ENCODE results near the gene UXS1. TPM values are rescaled to one million over a fixed set of nuclear protein-coding genes. Genes with fewer than 3 reads are reported as not detected.

Gene UXS1
- total RNA-seq, 2 donors from 2014 or later = 62.0 to 105 TPM

- peaks cover 18% of the 10 kb centered on the region for H3K4me1 Mint-ChIP-seq
- H3K36me3 Mint-ChIP-seq (ENCODE audit: low read depth) = peaks cover 82% of the 10 kb centered on the region
- H3K27me3 Mint-ChIP-seq = no peaks in the 10 kb centered on the region
- H3K4me3 Mint-ChIP-seq = no peak overlapping the region
- H3K27ac Mint-ChIP-seq = no peak overlapping the region
- ATAC-seq (replicated peaks) = no peak
- no peaks in the 10 kb centered on the region for H3K9me3 Mint-ChIP-seq
These were observed 69.9 kb downstream of the UXS1 start for GRCh38 chr2:106124106-106124756.

DNA sequence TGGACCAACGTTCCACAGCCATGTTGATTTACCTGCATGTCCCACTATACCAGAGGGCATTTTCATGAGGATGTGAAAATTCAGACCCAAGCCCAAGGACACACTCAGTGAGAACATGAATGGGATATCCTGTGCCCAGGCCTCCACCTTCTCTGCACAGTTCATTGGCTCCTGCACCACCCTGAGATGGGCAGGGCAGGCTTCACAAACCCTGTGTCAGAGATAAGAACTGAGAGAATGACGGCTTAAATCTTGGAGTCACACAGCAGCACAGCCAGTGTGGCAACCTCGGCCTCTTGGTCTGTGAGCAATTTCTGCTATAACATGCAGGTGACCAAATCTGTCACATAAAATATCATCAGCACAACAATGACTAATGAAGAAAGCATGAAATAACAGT lies 71.9 kb downstream of the UXS1 start:
- H3K36me3 Mint-ChIP-seq (ENCODE audit: low read depth) = peaks cover 71% of the 10 kb centered on the region
- no peak overlapping the region for H3K27ac Mint-ChIP-seq

GRCh38 chr2:106120432-106120831 lies 73.7 kb downstream of the UXS1 start:
- ATAC-seq (replicated peaks) = no peak
- no peaks in the 10 kb centered on the region for H3K9me3 Mint-ChIP-seq
- H3K4me1 Mint-ChIP-seq = no peaks in the 10 kb centered on the region
- no peak overlapping the region for H3K27ac Mint-ChIP-seq
- no peak overlapping the region for H3K4me3 Mint-ChIP-seq
- peaks cover 70% of the 10 kb centered on the region for H3K36me3 Mint-ChIP-seq (ENCODE audit: low read depth)
- H3K27me3 Mint-ChIP-seq = no peaks in the 10 kb centered on the region

More for the DNA sequence above, 71.9 kb downstream of the UXS1 start:
- no peak for ATAC-seq (replicated peaks)
- Mint-ChIP-seq H3K9me3 (no peaks in the 10 kb centered on the region), H3K4me1 (peaks cover 7% of the 10 kb centered on the region), H3K27me3 (no peaks in the 10 kb centered on the region), H3K4me3 (no peak overlapping the region)

- H3K4me3 Mint-ChIP-seq = no peak overlapping the region
- no peaks in the 10 kb centered on the region for H3K27me3 Mint-ChIP-seq
- peak overlapping the region; percentile 36 for H3K27ac Mint-ChIP-seq
- no peaks in the 10 kb centered on the region for H3K9me3 Mint-ChIP-seq
- peaks cover 56% of the 10 kb centered on the region for H3K36me3 Mint-ChIP-seq (ENCODE audit: low read depth)
- no peak for ATAC-seq (replicated peaks)
- peaks cover 4% of the 10 kb centered on the region for H3K4me1 Mint-ChIP-seq
These were observed 75.0 kb downstream of the UXS1 start for GRCh38 chr2:106119074-106119473.

- Mint-ChIP-seq H3K36me3 (ENCODE audit: low read depth) (peaks cover 46% of the 10 kb centered on the region), H3K9me3 (no peaks in the 10 kb centered on the region), H3K27me3 (no peaks in the 10 kb centered on the region), H3K27ac (peak overlapping the region; percentile 43), H3K4me3 (no peak overlapping the region), H3K4me1 (peaks cover 4% of the 10 kb centered on the region)
- no peak for ATAC-seq (replicated peaks)
These were observed 76.0 kb downstream of the UXS1 start for GRCh38 chr2:106117882-106118684.

DNA sequence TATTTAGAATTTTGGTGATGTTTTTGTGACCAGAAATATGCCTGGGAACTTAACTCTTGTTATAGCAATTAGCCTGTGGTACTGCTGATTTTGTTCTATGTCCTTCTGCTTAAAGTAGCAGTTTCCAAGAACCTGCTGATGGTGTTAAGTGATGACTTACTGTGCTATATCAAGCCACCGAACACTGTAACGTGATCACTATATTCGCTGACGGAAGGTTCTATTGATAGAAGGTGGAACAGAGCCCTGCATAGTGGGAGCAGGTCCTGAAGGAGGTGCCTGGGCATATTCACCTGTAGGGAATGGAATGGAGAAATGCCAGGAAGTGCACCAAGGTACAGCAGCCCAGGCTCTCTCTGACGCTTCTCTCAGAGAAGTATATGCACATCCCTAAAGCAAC lies 76.8 kb downstream of the UXS1 start:
- H3K36me3 Mint-ChIP-seq (ENCODE audit: low read depth) = peaks cover 39% of the 10 kb centered on the region
- no peak overlapping the region for H3K4me3 Mint-ChIP-seq
- H3K4me1 Mint-ChIP-seq = peaks cover 4% of the 10 kb centered on the region
- H3K27me3 Mint-ChIP-seq = no peaks in the 10 kb centered on the region
- H3K9me3 Mint-ChIP-seq = no peaks in the 10 kb centered on the region
- ATAC-seq (replicated peaks) = no peak
- peak overlapping the region; percentile 17 for H3K27ac Mint-ChIP-seq

- Mint-ChIP-seq H3K27me3 (no peaks in the 10 kb centered on the region), H3K4me3 (no peak overlapping the region), H3K9me3 (no peaks in the 10 kb centered on the region), H3K4me1 (peaks cover 4% of the 10 kb centered on the region), H3K36me3 (ENCODE audit: low read depth) (peaks cover 30% of the 10 kb centered on the region), H3K27ac (peak overlapping the region; percentile 61)
- ATAC-seq (replicated peaks) = no peak
These were observed 77.9 kb downstream of the UXS1 start for GRCh38 chr2:106116248-106116647.

- Mint-ChIP-seq H3K9me3 (no peaks in the 10 kb centered on the region), H3K4me1 (peaks cover 4% of the 10 kb centered on the region), H3K4me3 (no peak overlapping the region), H3K27ac (peak overlapping the region; percentile 61), H3K36me3 (ENCODE audit: low read depth) (peaks cover 25% of the 10 kb centered on the region), H3K27me3 (no peaks in the 10 kb centered on the region)
- no peak for ATAC-seq (replicated peaks)
These were observed 78.4 kb downstream of the UXS1 start for GRCh38 chr2:106115665-106116064.

- no peaks in the 10 kb centered on the region for H3K9me3 Mint-ChIP-seq
- H3K27ac Mint-ChIP-seq = peak overlapping the region; percentile 61
- no peak overlapping the region for H3K4me3 Mint-ChIP-seq
- peaks cover 4% of the 10 kb centered on the region for H3K4me1 Mint-ChIP-seq
- no peaks in the 10 kb centered on the region for H3K27me3 Mint-ChIP-seq
- ATAC-seq (replicated peaks) = peak; percentile 90
- H3K36me3 Mint-ChIP-seq (ENCODE audit: low read depth) = peaks cover 25% of the 10 kb centered on the region
These were observed 78.9 kb downstream of the UXS1 start for GRCh38 chr2:106115250-106115649.

- Mint-ChIP-seq H3K27me3 (no peaks in the 10 kb centered on the region), H3K4me1 (peaks cover 4% of the 10 kb centered on the region), H3K27ac (no peak overlapping the region), H3K9me3 (no peaks in the 10 kb centered on the region), H3K4me3 (no peak overlapping the region), H3K36me3 (ENCODE audit: low read depth) (peaks cover 25% of the 10 kb centered on the region)
- no peak for ATAC-seq (replicated peaks)
These were observed 79.9 kb downstream of the UXS1 start for GRCh38 chr2:106114166-106114565.

DNA sequence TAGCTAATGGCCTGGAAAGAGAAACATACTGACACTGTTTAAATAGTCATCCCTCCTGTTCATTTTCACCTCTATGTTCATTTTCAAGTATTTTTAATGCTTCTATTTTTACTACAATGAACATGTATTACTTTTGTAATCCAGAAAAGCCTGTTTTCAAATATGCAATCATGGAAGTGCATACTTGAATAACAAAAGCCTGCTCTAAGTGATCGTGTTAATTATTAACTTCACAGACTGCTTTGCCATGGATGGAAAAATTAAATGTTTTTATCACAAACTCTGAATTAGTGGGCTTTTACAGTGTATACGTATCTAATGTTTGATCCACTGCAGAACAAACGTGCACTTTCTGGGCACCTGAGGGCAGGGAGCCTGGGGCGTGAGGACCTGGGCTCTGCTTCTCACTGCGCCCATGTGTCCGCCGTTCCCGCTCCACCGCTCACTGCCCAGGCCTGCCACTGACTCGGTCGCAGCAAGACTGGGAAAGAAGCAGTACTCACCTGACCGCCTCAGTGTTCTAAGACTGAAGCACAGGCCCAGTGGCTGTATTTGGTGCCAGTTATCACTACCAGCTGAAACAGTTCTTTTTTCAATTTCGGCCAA lies 80.6 kb downstream of the UXS1 start:
- H3K36me3 Mint-ChIP-seq (ENCODE audit: low read depth) = peaks cover 24% of the 10 kb centered on the region

DNA sequence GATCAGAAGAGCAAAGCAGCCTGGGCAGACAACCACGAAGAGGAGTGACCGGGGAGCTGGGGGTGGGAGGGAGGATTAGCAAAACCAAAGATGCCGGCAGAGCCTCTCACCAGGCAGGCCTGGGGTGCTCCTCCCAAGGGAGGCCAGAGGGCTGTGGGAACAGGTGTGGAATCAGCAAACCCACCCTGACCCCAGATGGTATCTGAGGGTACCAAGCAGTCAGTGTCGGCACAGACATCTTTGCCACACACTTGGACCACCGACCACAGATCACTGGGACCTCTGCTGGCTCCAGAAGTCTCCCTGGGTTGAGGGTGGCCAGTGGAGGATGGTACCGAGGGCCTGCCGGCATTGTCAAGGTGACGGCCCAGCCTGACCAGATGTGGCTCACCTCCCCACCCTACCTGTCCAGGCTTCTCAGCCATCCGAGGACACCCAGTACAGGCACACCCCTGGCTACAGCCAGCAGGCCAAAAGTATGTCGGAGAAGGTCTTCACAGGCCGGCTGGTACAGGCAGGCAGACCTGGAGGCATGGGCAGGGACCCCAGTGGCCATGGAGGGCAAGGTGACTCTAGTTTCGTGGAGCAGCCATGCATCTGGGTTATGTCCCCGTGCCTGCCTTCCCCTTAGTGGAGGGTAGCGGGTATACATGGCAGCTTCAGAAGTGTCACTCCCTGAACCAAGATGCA lies 82.1 kb downstream of the UXS1 start:
- H3K36me3 Mint-ChIP-seq (ENCODE audit: low read depth) = peaks cover 14% of the 10 kb centered on the region
- H3K4me1 Mint-ChIP-seq = peaks cover 4% of the 10 kb centered on the region
- H3K9me3 Mint-ChIP-seq = no peaks in the 10 kb centered on the region
- H3K4me3 Mint-ChIP-seq = no peak overlapping the region
- ATAC-seq (replicated peaks) = no peak
- H3K27ac Mint-ChIP-seq = no peak overlapping the region
- H3K27me3 Mint-ChIP-seq = no peaks in the 10 kb centered on the region

More for the DNA sequence above, 80.6 kb downstream of the UXS1 start:
- Mint-ChIP-seq H3K27me3 (no peaks in the 10 kb centered on the region), H3K27ac (no peak overlapping the region), H3K4me1 (peaks cover 4% of the 10 kb centered on the region), H3K4me3 (no peak overlapping the region), H3K9me3 (no peaks in the 10 kb centered on the region)
- ATAC-seq (replicated peaks) = no peak

- H3K27ac Mint-ChIP-seq = no peak overlapping the region
- H3K36me3 Mint-ChIP-seq (ENCODE audit: low read depth) = no peaks in the 10 kb centered on the region
These were observed 84.3 kb downstream of the UXS1 start for GRCh38 chr2:106109675-106110424.

GRCh38 chr2:106108791-106109190 lies 85.3 kb downstream of the UXS1 start:
- H3K27me3 Mint-ChIP-seq = no peaks in the 10 kb centered on the region
- no peaks in the 10 kb centered on the region for H3K4me1 Mint-ChIP-seq
- H3K27ac Mint-ChIP-seq = no peak overlapping the region
- H3K9me3 Mint-ChIP-seq = no peaks in the 10 kb centered on the region
- no peak overlapping the region for H3K4me3 Mint-ChIP-seq
- no peaks in the 10 kb centered on the region for H3K36me3 Mint-ChIP-seq (ENCODE audit: low read depth)
- no peak for ATAC-seq (replicated peaks)

More at GRCh38 chr2:106109675-106110424, 84.3 kb downstream of the UXS1 start:
- Mint-ChIP-seq H3K4me1 (peaks cover 1% of the 10 kb centered on the region), H3K9me3 (no peaks in the 10 kb centered on the region), H3K27me3 (no peaks in the 10 kb centered on the region), H3K4me3 (no peak overlapping the region)
- ATAC-seq (replicated peaks) = no peak
